GM18502 (cell line): ENCODE measurements around the gene NELFE.
"Not testable (repeated sequence)": the region's sequence is repeated elsewhere in the genome, so short reads cannot be mapped to it uniquely, and the experiment has no call there.

Source experiments
- ATAC-seq: cut with Tn5 transposase; IDR thresholded peaks from one replicate; pipeline ENCODE4 v1.9.1; 2021; ENCODE audit warnings: mild to moderate bottlenecking; ENCODE audit not compliant: unreplicated experiment, poor library complexity

Gene NELFE

DNA sequence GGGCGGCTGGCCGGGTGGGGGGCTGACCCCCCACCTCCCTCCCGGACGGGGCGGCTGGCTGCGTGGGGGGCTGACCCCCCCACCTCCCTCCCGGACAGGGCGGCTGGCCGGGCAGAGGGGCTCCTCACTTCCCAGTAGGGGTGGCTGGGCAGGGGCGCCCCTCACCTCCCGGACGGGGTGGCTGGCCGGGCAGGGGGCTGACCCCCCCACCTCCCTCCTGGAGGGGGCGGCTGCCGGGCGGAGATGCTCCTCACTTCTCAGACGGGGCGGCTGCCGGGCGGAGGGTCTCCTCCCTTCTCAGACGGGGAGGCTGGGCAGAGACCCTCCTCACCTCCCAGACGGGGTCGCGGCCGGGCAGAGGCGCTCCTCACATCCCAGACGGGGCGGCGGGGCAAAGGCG, 17.3 kb upstream of the NELFE start:
- not testable (repeated sequence) for ATAC-seq

DNA sequence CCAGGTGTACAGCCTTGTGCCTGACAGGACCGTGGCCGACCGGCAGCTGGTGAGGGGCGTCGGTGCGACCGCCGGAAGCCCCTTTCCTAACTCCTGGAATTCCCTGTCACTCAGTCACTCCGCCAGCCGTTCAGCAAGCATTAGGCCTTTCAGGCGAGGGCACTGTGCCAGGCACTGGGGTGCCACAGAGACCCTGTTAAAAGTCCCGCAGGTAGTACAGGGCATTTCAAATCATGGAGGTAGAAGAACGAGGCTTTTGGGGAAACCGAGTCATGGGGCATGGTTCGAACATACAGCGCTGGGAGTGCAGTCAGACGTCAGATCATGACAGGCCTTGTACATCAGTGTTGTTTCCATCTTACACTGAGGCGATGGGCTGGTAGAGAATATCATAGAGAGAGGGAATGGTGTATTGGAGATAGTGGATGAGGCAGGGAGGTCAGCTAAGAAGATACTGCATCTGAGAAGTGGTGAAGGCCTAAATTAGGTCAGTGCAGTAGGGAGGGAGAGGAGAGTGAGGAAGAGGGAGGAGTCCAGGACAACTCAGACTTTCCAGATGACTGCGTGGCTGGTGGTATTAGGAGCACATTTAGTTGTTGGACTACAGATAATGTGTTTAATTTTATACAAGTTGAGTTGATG, 14.1 kb upstream of the NELFE start:
- no peak for ATAC-seq

DNA sequence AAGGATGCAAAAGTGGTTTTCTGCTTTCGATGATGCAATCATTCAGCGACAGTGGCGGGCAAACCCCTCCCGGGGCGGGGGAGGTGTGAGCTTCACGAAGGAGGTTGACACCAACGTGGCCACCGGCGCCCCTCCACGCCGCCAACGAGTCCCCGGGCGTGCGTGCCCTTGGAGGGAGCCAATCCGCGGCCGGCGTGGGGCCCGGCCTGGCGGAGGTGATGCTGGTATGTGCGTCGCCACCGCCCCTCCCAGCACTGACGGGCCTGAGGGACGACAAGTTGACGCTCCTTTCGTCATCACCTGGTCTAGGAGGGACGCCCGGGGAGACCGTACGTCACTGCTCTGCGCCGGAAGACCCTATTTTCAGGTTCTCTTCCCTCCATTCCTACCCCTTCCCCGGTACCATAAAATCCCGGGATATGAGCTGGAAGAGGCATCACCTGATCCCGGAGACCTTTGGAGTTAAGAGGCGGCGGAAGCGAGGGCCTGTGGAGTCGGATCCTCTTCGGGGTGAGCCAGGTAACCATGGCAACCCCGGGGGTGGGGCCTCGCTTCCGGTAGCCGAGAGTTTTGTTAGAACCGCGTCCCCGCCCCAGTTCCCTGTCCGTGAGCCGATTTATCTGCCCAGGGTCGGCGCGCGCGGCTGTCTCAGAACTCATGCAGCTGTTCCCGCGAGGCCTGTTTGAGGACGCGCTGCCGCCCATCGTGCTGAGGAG, 13.4 kb upstream of the NELFE start, which contains the start of gene DXO:
Gene DXO, minus strand, starts transcription at position 146 of the 716 bp plus-strand sequence. CDS start 463 bp downstream, outside the sequence.
- ATAC-seq, result peak; percentile 89

DNA sequence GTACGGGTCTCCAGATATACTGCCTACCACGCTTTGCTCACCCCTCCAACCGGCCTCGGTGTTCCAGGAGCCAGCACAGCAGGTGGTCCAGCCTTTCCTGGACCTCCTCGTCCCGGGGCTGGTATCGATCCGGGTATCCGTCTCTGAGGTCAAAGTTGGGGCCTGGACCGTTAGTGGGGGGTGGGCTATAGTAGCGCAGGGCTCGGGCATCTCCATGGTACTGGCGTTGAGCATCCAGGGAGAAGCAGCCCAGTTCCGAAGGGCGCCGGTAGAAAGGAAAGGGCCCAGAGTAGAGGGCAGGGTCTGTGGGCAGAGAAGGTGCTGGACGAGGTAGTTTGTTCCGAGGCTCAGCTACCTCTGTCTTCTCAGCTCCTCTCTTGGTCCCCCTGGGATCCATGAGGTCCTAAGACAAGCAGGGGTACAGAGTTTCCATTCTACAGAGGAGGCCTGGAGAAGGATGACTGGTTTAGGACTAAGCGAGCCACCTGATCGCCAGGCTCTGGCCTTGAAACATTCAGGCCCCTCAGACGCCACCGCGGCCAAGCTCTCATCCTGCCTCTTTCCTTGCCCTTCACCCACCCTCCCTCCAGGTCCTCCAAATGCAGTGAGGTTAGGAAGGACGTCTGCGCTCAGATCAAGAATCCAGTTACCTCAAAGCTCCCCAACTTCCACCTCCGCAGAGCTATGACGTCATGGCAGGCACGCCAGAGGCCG, 12.7 kb upstream of the NELFE start:
- ATAC-seq, result no peak

DNA sequence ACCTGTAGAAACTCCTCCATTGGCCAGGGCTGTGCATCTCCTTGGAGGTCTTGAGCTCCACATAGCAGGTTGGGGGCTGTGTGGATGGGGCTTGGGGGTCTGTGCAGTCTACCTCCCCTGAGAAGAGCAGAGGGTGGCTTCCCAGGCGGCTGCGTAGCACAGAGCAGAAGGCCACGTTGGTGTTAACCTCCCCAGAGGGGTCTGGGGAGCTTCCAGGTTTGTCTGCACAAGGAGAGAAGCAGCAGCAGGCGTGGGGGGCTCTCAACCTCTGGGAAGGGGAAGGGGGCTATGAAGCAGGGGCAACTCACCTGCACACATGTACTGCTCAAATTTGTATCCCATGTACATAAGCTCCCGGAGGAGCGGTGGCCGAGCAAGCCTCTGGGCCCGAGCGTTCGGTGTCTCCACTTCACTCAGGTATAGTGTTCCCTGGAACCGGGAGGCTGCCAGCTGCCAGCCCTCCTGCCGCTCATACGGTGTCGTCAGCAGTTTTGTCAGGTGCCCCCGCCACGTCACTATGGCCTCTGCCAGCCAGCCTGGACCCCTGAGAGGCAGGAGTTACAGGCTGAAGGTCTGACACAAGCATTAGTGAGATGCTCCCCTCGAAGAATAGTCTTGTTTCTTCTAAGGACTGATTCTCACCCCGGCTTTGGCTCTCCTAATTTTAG, 12.0 kb upstream of the NELFE start:
- ATAC-seq, result no peak

DNA sequence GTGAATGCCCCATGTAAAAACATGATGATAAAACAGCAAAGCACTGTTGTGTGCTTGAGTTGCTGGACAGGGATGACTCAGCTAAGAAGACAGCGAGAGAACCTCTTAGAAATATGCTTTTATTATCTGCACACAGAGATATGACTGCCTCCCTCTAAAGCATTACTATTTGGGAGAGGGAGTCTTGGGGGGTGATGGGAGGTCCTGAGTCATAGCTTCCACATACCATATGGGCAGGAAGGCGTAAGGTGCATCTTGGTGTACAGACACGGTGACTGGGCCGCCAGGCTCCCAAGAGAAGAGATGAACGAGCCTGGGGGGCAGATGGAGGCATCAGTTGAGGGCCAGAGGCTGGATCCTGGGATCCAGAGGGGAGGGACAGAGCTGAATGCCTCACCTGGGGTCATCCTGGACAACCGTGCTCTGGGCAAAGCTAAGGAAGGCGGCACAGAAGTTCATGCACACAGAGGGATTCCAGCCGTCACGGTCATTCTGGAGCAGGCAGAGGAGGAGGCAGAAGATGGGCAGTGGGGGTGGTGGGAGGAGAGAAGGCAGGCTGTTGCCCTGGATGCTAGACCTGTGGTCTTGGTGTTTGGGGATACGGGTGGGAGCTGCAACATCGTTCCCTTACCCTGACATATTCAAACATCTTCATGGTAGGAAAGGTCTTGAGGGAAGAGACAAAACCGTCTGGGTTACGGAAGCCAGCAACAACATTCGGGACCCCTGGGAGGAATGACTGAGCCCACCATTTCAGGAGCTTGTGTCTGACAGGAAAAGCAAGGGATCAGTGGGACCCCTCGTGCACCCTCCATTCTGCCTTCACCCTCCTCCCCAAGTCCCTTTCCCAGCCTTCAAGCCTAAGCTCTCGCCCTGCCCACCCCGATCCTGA, 11.2 kb upstream of the NELFE start:
- ATAC-seq, result no peak

DNA sequence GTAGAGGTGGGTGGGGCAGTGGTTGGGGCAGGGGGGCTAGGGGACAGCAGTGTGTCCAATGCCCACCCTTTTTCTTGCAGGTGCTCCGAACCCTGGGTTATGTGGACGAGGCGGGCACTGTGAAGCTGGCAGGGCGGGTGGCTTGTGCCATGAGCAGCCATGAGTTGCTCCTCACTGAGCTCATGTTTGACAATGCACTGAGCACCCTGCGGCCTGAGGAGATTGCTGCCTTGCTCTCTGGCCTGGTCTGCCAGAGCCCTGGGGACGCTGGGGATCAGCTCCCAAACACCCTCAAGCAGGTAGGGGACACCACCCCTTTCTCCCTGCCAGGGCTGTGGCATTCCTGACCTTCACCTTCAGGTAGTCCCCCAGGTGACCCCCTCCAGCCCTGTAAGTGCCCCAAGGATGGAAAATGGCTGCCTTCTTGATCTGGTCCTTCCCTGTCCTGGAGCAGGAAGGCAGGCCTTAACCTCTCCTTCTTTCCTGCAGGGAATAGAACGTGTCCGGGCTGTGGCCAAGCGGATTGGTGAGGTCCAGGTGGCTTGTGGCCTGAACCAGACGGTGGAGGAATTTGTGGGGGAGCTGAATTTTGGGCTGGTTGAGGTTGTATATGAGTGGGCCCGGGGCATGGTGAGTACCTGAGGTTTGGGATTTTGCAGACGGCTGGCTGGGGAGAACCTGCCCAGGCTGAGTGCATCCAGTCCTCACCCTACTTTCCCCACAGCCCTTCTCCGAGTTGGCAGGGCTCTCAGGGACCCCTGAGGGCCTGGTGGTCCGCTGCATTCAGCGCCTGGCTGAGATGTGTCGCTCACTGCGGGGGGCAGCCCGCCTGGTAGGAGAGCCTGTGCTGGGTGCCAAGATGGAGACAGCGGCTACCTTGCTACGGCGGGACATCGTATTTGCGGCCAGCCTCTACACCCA, 10.3 kb upstream of the NELFE start:
- ATAC-seq, result no peak

DNA sequence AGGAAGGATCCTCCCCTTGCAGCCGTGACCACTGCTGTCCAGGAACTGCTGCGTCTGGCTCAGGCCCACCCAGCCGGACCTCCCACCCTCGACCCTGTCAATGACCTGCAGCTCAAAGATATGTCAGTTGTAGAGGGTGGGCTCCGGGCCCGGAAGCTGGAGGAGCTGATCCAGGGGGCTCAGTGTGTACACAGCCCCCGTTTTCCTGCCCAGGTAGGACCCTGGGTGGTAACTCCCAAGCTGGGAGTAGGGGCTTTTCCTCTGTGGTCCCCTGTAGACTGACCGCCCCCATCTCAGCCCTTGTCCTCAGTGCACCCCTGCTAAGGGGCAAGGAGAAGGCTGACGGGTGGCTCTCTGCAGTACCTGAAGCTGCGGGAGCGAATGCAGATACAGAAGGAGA, 9.6 kb upstream of the NELFE start:
- ATAC-seq, result no peak

DNA sequence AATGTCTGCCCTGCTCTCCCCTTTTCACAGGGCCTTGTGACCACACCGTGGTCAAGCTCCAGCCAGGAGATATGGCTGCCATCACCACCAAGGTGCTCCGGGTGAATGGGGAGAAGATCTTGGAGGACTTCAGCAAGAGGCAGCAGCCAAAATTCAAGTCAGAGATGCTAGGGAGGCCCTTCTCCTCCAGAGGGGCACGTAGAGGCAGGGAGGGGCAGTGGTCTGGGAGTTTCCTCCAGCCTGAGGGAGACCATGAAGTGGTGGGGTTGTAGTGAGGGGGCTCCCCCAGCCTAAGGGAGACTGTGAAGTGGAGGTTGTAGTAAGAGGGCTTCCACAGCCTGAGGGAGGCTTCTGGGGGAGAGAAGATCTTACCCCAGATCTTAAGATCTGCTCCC, 9.2 kb upstream of the NELFE start:
- ATAC-seq, result no peak

DNA sequence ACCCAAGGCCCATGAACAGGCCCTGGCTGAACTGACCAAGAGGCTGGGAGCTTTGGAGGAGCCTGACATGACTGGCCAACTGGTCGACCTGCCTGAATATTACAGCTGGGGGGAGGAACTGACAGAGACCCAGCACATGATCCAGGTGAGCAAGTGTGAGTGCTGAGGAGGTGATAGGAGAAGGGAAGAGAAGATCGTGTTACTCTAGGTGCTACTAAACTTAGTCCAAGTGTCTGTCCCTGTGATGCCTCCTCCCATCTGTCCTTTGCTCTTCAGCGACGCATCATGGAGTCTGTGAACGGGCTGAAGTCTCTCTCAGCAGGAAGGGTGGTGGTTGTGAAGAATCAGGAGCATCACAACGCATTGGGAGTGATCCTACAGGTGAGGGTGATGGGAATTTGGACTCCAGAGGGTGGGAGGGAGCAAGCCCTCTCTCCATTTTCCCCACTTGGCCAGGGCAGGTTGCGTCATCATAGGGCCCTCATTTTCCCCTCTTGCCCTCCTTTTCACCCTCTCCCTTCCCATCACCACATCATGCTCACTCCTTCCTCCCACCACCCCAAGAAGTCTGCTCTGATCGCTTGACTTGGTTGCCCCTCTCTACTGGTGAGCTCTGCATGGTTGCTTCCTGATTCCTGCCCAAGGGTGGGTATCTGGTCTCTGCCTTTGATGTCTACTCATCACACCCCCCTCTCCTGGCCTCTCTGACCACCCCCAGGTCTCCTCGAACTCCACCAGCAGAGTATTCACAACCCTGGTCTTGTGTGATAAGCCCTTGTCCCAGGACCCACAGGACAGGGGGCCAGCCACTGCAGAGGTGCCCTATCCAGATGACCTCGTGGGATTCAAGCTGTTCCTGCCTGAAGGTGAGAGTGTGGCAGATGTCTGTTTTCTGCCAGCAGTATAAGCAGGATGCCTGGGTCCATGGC, 8.5 kb upstream of the NELFE start:
- no peak for ATAC-seq

DNA sequence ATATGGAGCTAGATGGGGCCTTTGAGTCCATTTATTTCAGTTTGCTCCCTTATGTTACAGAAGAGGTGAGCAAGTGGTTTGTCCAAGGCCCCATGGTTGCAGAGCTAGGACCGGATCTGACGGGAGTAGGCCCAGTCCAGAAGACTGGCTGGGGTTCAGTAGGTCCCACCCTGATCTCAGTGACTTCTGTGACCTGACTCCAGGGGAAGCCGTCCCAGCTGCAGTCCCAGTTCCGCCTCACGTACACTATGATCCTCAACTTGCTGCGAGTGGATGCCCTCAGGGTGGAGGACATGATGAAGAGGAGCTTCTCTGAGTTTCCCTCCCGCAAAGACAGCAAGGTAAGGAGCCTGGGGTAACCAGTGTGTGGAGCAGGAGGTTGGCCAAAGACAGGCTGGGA, 7.7 kb upstream of the NELFE start:
- ATAC-seq, result no peak

DNA sequence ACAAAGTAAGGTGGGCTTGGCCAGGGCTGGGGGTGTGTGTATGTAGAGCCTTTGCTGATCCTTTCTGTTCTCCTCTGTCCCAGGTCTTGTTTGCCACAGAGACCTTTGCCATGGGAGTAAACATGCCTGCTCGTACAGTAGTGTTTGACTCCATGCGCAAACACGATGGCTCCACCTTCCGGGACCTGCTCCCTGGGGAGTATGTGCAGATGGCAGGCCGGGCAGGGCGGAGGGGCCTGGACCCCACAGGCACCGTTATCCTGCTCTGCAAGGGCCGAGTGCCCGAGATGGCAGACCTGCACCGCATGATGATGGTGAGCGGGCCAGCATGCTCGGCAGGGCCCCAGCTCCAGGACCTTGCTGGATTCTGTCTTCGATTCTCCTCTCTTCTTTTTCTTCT, 6.9 kb upstream of the NELFE start:
- ATAC-seq, result no peak

DNA sequence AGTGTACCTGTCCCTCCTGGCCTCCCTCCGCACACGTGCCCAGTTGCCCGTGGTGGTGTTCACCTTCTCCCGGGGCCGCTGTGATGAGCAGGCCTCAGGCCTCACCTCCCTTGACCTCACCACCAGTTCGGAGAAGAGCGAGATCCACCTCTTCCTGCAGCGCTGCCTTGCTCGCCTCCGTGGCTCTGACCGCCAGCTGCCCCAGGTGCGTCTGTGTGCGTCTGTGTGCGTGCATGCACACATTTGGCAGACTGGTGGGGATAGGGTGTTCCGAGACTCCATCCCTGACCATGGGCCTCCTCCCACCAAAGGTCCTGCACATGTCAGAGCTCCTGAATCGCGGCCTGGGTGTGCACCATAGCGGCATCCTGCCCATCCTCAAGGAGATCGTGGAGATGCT, 5.2 kb upstream of the NELFE start:
- ATAC-seq, result no peak

DNA sequence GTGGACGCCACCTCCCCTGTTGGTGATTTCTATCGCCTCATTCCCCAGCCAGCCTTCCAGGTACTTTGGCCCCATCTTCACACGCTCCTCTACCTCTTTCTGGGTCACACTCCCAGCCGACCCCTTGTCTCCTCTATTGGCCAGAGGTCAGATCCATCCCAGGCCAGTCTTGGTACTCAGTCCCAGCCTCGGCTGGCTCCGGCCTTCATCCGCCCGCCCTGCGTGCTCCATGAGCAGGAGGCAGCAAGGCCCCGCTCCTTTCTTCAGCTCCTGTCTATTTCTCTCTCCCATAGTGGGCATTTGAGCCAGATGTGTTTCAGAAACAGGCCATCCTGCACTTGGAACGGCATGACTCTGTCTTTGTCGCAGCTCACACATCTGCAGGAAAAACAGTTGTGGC, 2.8 kb upstream of the NELFE start:
- ATAC-seq, result no peak

DNA sequence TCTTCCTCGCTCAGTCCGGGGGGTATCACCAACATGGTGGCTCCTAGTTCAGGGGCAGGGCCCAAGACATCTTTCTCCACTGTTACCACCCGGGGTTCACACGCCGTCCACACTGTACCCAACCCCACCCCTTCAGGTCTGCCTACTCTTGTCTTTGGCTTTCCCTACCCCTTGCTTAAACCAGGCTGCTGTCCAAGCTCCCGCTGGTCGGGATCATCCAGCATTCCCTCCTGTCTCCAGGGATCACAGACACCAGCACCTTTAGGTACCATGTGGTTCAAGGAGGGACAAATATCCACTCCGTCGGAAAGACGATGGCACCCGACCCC, 395 bp downstream of the NELFE start:
- peak; percentile 15 for ATAC-seq

DNA sequence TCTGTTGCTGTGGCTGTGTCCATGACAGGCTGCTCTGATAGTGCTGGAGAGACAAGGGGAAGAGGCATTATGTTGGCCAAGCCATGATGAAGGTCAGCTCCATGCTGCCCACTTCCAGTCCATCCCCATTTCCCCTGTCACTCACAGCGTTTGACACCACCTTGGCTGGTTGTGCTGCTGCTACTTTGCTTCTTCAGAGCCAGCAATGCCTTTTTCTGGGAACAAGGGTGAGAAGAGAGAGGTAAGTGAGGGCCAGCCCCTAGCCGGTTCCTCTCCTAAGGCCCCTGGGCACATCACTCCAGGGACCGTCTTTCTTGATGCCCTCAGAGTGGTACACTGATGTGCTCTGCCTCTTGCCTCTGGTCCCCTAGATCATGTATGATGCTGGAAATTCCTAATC, 2.0 kb downstream of the NELFE start:
- no peak for ATAC-seq

DNA sequence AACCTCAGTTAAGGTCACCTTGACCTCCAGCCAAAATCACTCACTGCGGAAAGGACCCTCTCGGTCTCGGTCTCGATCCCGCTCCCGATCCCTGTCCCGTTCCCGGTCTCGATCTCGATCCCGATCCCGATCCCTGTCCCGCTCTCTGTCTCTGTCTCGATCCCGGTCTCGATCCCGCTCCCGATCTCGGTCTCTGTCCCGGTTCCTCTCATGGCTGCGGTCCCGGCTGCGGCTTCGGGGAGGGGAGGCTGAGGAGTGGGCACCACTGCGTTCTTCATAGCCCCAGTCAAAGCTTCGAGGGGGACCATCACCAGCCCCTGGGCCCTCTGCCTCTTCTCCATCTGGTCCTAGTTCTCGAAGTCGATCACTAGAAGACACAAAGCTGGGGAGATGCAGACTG, 4.3 kb downstream of the NELFE start:
- no peak for ATAC-seq

DNA sequence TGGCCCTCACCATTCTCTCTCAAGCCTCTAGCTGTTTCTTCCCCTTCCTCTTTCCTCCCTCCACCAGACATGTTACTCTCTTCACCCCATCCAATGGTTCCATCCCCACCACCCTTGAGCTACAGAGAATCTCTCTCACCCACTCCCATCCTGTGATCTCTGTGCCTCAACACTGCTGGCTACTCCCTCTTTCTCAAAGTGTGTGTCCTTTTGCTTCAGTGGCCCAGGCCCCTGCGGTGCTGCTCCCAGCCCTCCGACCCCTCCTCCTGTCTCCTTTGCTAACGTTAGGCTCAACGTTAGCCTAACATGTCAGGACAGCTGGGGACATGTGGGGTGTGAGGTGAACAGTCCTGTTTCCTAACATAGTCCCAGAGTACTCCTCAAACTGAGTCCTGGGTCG, 5.9 kb downstream of the NELFE start:
- ATAC-seq, result no peak
